ENCODE measurements around the gene BCOR.

The BCOR gene

DNA sequence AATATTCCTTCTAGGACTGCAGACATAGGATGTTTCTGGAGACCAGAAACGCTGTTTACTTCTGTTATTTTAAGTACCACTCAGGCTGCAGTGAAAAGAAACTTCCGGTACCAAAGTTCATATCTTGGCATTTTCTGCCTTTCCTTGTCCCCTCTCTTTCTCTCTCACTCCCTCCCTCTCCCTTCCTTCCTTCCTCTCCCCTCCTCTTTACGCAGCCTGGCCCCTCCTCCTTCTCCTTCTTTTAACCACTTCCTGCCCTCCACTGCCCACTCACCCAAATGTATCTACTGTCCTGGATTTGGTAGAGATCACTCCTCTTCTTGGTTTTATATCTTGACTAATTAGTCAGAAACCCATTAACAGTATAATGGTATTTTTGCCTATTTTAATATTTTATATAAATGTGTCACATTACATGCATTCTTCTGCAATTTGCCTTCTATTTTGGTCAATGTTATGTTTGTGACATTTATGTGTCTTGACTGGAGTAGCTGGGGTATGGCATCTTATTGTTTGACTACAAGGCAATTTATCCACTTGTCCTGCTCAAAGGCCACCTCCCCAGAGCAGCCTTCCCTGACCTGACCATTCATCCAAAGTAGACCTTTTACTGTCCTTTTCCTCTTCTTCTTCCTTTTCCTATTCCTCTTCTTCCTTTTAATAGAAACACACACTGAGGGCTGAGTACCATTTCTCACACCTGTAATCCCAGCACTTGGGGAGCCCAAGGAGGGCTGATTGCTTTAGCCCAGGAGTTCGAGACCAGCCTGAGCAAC lies 56.9 kb downstream of the BCOR start:
- Histone ChIP-seq H2AFZ (ENCODE audit: low read depth, low read length, severe bottlenecking) (no peak overlapping the region), H3K9me3 (ENCODE audit: insufficient read depth, low read length) (no peaks in the 10 kb centered on the region), H4K20me1 (ENCODE audit: low read depth, low read length) (no peaks in the 10 kb centered on the region), H3K27me3 (ENCODE audit: low read length) (no peaks in the 10 kb centered on the region), H3K4me2 (ENCODE audit: low read depth, low read length, poor library complexity, severe bottlenecking) (no peak overlapping the region), H3K79me2 (ENCODE audit: insufficient read depth, low read length) (no peaks in the 10 kb centered on the region), H3F3A (ENCODE audit: insufficient read depth) (no peaks in the 10 kb centered on the region), H3K9me2 (replicated peaks; ENCODE audit: insufficient read depth, low read length) (no peaks in the 10 kb centered on the region), H3K27ac (ENCODE audit: low read depth, low read length) (no peak overlapping the region), H3K9ac (ENCODE audit: low read length) (no peak overlapping the region), H3K4me3 (ENCODE audit: insufficient read depth, low read length, poor library complexity, severe bottlenecking) (no peak overlapping the region), H3K36me3 (ENCODE audit: low read length) (no peaks in the 10 kb centered on the region)
- TF ChIP-seq CTCF (IDR thresholded peaks at IDR 0.05; ENCODE audit: insufficient read depth, low read length, poor library complexity, severe bottlenecking), result no peak
- TF ChIP-seq EZH2phosphoT487 (conservative IDR thresholded peaks at IDR 0.05; ENCODE audit: low read length), result no peak

- Histone ChIP-seq H2AFZ (ENCODE audit: low read depth, low read length, severe bottlenecking) (no peak overlapping the region), H3K4me3 (ENCODE audit: insufficient read depth, low read length, poor library complexity, severe bottlenecking) (no peak overlapping the region), H3K36me3 (ENCODE audit: low read length) (no peaks in the 10 kb centered on the region), H3K79me2 (ENCODE audit: insufficient read depth, low read length) (no peaks in the 10 kb centered on the region), H3K9me3 (ENCODE audit: insufficient read depth, low read length) (no peaks in the 10 kb centered on the region), H3K27ac (ENCODE audit: low read depth, low read length) (no peak overlapping the region), H3K9me2 (replicated peaks; ENCODE audit: insufficient read depth, low read length) (no peaks in the 10 kb centered on the region), H3K4me2 (ENCODE audit: low read depth, low read length, poor library complexity, severe bottlenecking) (no peak overlapping the region), H3K9ac (ENCODE audit: low read length) (no peak overlapping the region), H3F3A (ENCODE audit: insufficient read depth) (no peaks in the 10 kb centered on the region), H3K27me3 (ENCODE audit: low read length) (no peaks in the 10 kb centered on the region), H4K20me1 (ENCODE audit: low read depth, low read length) (no peaks in the 10 kb centered on the region)
- TF ChIP-seq CTCF (IDR thresholded peaks at IDR 0.05; ENCODE audit: insufficient read depth, low read length, poor library complexity, severe bottlenecking) (no peak), EZH2phosphoT487 (conservative IDR thresholded peaks at IDR 0.05; ENCODE audit: low read length) (no peak)
These were observed 57.9 kb downstream of the BCOR start for GRCh38 chrX:40039887-40040286.

DNA sequence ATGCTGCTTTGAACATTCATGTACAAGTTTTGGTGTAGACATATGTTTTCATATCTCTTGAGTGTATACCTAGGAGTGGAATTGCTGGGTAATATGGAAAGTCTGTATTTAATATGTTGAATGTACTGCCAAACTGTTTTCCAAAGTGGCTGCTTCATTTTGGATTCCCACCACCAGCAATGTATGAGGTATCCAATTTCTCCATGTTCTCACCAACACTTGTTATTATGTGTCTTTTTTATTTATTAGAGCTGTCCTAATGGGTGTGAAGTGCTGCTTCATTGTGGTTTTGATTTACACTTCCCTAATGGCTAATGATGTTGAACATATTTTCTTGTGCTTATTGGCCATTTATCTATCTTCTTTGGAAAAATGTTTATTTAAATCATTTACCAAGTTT lies 60.4 kb downstream of the BCOR start:
- no peak overlapping the region for H3K4me3 ChIP-seq (ENCODE audit: insufficient read depth, low read length, poor library complexity, severe bottlenecking)

More for the DNA sequence above, 60.4 kb downstream of the BCOR start:
- Histone ChIP-seq H3K9me2 (replicated peaks; ENCODE audit: insufficient read depth, low read length) (no peaks in the 10 kb centered on the region), H2AFZ (ENCODE audit: low read depth, low read length, severe bottlenecking) (no peak overlapping the region), H3K27me3 (ENCODE audit: low read length) (no peaks in the 10 kb centered on the region), H3K36me3 (ENCODE audit: low read length) (no peaks in the 10 kb centered on the region), H3K79me2 (ENCODE audit: insufficient read depth, low read length) (no peaks in the 10 kb centered on the region), H3F3A (ENCODE audit: insufficient read depth) (no peaks in the 10 kb centered on the region), H3K27ac (ENCODE audit: low read depth, low read length) (no peak overlapping the region), H3K9me3 (ENCODE audit: insufficient read depth, low read length) (no peaks in the 10 kb centered on the region), H3K9ac (ENCODE audit: low read length) (no peak overlapping the region), H4K20me1 (ENCODE audit: low read depth, low read length) (no peaks in the 10 kb centered on the region), H3K4me2 (ENCODE audit: low read depth, low read length, poor library complexity, severe bottlenecking) (no peak overlapping the region)
- TF ChIP-seq CTCF (IDR thresholded peaks at IDR 0.05; ENCODE audit: insufficient read depth, low read length, poor library complexity, severe bottlenecking), result no peak
- TF ChIP-seq EZH2phosphoT487 (conservative IDR thresholded peaks at IDR 0.05; ENCODE audit: low read length), result no peak
